ENCODE data around the gene ITGB5.
A peak's percentile ranks its signal among the peaks of the same experiment; 100 is the strongest.
"Not testable (repeated sequence)": the region's sequence is repeated elsewhere in the genome, so short reads cannot be mapped to it uniquely, and the experiment has no call there.

Gene ITGB5

DNA sequence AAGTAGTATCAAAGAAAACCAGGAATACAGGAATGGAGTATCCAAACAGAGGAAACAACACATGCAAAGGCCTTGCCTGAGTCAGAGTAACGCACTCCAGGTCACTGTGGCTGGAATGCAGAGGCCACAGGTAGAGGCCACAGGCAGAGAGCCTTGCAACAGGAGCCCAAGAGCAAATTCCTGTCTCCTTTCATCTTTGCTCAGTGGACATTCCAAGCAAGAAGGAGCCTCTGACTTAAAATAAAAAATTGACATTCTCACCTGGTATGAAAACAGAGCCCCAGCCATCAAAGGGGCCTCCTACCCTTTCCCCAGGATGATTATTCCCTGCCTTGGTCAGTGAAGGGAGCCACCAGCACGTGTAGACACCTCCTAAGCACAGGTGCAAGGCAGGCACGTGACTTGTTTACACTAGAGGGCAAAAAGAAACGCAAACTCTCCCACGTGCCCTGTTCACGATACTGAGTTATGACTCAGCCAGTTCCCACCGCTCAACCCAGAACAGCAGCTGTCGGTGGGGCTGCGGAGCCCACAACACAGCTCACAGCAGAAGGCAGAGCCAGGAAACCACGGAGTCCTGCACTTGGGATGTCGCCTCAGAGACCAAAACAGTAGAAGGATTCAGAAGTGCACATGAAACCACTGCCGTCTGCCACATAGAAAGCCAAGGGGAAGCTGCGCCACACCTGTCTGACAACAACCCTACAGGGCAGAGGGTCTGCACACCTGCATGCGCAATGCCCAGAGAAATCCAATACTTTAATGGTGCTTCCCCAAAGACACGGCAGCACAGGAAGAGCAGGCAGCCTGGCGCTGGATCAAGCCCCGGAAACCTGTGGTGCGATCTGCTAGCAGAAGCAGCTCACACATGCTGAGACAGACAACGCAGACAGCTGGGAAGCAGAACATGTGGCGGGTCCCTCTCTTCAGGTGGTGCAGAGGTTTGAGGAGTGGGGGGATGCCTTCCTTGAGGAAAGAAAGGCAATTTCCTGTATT is 52.1 kb downstream of the ITGB5 start:
- DNase-seq = peak; percentile 43

DNA sequence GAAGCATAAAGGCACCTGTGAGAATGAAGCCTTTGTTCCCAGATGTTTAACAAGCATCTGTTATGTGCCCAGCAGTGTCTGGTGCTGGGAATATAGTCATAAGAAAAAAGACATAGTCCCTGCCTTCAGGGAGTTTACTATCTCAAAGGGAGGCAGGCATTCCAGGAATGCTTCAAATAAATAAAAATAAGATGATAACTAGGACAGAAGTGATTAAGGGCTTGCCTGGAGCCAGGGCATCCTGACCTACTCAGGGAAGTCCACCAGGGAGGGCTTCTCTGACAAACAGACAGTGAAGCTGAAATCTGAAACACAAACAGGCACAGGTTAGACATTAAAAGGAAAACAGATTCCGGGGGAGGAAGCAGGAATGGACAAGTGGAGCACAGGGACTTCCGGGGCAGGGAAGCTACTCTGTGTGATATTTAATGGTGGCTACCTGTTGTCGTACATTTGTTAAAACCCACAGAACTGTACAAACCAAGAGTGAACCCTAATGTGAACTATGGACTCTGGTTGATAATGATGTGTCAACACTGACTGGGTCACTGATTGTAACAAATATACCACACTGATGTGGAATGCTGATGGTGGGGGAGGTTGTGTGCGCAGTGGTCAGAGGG is 53.3 kb downstream of the ITGB5 start:
- no peak for DNase-seq

DNA sequence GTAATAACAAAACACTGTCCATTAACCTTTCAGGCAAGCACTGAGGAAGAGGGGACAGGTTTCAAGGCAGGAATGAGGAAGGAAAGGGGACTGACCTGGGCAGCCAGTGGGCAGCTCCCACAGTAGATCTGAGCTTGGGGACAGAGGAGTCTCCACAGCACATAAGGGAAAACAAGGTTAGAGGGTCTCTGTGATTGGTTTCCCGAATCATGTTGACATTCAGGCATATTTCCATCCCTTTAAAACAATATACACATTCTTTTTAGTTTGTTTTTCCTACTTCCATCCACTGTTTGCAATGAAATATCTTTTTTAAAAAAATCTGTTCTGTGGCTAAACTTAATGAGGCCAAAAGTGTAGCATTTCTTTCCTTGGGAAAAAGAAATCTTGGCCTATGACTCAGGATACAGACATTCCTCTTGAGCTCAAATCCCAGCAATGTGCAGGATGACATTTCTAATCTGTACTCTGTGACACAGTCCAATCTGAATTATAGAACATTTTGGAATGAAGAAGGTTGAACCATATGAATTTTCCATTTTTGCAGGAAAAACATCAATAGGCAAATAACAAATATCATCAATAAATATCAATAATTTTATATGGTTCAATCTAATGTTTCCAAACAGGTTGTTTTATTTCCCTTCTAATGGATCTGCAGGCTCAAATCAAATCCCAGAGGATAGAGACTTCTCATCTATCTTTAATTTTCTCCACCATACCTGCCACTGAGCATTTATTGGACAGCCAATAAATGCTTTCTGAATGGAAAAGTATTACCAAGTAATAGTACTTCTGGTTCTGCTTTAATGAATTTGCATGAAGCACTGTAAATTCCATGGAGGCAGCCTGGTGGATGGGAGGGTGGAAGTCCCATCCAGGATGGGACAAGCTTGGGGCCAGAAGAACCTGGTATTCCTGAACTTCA is 54.1 kb downstream of the ITGB5 start:
- no peak for DNase-seq

DNA sequence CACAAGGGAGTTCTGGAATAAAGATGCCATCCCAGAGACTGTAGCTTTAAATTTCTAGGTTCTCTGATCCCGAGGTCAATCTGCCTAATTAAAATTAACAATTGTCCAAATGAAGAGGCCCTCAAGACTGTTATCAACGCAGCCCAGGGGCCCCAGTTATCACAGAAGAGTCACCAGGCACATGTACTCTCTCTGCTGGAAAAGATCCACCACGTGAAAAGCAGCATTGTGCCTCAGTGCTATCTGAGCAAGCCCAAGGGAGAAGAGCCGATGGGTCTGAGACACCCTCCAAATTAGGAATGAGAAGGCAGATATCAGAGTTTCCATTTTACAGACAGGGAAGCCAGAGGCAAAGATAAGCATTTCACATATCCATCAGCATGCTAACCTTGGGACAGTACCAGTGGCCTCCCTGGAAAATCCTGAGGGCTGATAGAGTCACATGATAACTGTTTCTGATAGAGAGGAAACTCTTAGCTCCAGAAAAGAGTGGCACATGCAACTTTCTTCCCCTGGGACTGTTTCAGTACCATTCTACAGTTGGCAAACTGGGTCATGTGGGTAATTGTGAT is 55.5 kb downstream of the ITGB5 start:
- no peak for DNase-seq

DNA sequence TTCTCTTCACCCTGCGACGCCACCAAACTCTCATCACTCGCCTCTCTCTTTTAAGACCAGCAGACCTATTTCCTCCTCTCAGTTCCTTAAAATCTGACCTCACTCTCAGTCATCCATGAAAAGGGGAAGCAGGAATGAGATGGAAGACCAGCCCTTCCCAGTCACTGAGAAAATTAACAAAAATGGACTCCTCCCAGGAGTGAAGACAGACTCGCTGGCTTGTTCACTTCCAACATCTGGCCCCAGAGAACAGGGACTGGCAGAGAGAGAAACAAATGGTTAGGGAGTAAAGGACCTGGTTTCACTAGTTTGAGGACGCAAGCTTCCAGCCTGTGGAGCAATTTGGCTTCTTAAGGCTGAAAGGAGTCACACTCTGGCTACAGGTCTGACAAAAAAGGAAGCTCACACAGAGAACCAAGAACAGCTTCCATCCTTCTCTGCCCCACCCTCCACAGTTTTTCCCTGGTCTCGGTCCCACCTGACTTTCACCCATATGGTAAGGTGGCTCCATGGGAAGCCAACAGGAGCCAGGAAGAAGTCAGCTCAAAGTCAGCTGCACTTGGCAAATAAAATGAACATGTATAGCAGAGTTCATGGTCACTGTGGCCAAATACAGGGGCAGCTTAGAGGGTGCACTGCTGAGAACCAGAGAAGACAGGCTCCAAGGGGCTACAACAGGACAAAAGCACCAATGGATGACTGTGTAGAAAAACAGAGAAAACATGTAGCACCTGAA is 57.2 kb downstream of the ITGB5 start:
- DNase-seq = no peak

DNA sequence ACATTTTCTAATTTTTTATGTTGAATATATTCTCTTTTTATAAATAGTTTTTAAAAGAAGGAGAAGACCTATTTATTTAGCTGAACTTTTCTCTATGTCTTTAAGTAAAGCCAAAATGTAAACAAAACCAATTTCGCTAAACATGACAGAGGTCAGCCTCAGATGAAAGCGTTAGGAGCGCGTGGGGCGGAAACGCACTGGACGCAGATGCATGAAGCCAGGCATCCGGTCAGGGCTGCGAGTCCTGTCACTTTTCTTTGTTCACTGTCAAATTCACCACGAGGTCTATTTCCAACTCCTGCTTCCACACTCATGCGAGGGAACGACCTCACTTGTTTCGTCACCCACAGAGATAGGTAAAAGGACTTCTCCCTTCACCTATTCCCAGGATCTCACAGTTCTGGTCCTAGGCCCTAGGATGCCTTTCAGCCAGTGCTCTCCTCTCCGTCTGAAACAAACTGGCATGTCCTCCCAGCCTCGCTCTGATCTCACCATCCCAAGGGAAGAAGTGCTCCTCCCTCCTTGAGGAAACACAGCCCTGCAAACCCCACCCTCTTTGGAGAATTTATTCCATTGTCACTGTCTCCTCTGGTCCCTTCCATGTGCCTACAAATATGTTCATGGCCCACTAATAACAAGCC is 57.9 kb downstream of the ITGB5 start:
- no peak for DNase-seq

DNA sequence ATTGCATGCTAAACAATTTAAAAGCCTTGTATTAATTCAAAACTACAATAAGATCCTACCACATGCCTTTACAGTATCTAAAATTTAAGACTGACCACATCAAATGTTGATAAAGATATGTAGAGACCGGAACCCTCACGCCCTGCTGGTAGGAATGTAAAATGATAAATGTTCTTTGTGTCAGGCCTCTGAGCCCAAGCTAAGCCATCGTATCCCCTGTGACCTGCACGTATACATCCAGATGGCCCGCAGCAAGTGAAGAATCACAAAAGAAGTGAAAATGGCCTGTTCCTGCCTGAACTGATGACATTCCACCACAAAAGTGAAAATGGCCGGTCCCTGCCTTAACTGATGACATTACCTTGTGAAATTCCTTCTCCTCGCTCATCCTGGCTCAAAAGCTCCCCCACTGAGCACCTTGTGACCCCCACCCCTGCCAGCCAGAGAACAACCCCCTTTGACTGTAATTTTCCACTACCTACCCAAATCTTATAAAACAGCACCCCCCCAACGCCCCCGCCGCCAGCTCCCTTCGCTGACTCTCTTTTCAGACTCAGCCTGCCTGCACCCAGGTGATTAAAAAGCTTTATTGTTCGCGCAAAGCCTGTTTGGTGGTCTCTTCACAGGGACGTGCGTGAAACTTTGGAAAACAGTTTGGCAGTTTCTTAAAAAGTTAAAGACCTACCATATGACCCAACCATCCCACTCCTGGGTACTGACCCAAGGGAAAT is 59.5 kb downstream of the ITGB5 start:
- DNase-seq = not testable (repeated sequence)

DNA sequence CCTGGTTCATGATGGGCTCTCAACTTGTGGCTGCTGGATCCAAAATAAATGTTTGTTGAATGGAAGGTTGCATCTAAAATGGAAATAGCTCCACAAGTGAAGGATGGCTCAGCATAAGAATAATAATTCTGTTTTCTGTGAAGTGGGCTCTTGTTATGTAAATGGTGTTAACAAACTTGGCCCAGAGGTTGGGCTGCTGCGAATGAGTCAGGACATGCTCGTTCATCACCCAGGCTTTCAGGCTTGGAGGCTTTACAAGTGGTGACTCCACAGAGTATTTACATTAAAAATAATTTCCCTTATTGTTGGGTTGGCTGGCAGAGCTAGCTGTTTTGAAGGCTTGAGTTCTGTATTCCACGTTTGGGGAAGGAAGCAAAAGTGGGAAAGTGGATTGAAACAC is 60.5 kb downstream of the ITGB5 start:
- DNase-seq = no peak

DNA sequence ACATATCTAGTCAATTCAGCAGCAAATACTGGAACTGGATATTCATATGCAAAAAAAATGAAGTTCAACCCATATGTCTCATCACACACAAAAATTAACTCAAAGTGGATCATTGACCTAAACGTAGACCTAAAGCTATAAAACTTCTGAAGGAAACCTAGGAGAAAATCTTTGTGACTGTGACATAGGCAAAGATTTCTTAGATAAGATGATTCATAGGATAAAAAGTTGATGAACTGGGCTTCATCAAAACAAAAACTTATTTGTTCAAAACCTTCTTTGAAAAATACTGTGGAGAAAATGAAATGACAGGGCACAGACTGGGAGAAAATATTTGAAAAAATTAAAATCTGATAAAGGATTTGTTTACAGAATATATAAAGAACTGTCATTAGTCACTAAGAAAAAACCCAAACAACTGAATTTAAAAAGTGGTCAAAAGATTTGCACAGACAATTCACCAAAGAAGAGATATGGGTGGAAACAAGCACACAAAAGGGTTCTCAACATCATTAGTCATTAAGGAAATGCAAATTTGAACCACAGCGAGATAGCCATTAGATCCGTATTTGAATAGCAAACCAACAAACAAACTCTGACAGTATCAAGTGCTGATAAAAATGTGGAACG is 62.8 kb downstream of the ITGB5 start:
- no peak for DNase-seq

DNA sequence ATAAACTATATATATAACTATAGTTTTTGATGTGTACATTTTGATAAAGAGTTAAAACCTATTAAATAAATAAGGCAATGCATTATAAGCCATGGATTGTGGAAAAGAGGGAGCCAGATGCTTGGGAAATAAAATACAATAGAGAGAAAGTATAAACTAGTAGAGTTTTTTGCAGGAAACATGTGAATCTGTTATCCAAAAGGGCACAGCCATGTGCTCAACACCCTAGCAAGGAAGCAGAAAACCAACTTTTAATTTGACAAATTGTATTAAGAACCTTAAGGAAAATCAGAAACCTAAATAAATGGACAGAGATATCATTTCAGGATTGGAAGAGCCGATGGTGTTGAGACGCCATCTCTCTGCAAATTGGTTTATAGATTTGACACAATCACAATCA is 63.5 kb downstream of the ITGB5 start:
- DNase-seq = no peak

DNA sequence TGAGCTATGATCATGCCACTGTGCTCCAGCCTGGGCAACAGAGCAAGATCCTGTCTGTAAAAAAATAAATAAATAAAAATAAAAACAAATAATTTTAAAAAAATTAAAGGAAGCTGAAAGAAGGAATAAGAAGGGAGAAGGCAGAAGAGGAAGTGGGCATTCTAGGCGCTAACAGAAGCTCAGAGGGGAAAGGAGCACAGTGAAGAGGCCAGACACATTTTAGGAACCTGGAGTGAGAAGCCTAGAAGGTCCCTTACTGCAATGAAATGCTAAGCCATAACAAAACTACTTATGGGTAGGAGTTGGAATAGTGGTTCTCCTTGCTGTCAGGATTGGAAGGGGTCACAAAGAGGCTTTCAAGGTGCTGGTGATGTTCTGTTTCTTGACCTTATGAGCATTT is 64.0 kb downstream of the ITGB5 start:
- DNase-seq = no peak

DNA sequence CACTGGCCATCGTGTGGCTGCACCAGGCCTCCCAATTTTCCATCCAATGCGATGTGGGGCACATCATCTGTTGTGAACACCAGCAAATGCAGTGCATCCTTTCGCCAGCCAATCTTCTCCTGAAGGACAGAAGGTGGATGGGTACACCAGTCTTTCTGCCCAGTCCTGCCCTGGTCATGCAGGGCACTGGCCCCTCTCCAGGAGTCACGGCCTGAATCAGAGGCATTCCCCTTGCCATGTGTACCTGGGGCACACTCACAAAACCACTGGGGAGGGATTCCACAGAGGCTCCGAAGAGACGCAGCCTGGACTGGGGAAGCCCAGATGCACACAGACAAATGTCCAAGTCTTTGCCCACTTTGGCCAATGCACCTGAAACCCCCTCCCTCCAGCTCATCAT is 65.8 kb downstream of the ITGB5 start:
- no peak for DNase-seq

DNA sequence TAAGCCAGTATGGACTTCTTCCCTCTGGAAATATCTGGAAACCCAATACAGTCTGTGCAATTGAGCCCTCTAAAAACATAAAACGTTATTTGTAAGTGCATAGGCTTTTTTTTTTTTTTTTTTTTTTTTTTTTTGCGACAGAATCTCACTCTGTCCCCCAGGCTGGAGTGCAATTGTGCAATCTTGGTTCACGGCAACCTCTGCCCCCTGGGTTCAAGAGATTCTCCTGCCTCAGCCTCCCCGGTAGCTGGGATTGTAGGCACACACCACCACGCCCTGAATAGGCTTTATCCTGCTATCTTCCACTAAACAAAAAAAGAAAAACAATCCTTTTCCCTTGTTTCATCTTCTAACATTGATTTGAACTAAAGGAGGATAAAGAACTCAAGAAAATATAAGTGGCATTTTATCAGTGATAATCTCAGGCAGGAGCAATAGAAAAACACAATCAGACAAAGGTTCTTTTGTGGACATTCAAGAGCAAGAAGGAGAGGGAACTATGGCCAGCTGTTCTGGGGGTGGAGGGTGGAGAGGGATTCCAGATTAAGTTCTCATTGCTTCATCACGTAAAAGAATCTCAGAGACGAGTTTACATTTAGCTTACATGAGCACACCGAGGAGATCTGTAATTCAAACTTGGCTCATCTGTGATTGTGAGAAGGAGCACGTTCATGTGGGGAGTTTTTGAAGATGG is 68.6 kb downstream of the ITGB5 start:
- no peak for DNase-seq

DNA sequence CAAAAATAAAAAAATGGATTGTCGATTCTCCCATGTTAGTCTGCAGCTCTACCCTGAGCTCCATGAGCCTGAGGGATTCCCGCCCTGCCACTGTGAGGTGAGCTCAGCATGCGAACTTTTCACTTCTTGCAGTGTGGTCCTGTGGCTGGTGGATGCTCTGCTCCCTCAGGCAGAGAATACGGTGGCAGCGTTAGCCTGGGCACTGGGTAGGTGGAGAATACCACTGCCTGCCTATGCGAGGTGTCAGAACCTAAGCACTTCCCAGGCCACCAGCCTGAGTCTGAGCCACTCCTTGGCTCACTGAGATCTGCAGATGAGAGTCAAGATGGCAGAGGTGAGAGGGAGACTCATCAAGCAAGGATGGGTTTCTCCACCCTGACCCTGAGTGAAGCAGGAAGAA is 70.1 kb downstream of the ITGB5 start:
- DNase-seq = no peak

DNA sequence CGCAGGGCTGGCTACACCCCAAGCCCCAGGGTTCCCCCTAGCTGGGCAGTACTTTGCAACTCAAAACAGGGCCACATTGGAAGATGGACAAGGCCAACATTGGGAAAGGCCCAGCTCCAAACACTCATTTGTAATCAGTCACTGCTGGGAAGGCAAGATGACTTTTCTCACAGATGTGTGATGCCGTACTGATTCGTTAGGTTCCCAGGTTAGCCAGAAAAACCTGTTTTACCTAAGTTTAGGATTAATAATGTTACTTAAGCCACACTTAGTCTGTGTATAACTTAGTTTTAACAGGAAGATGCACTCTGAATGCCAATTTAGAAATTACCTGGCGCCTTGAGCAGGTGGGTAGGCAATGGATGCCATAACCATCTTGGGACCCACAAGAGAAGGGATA is 71.0 kb downstream of the ITGB5 start:
- DNase-seq = no peak

DNA sequence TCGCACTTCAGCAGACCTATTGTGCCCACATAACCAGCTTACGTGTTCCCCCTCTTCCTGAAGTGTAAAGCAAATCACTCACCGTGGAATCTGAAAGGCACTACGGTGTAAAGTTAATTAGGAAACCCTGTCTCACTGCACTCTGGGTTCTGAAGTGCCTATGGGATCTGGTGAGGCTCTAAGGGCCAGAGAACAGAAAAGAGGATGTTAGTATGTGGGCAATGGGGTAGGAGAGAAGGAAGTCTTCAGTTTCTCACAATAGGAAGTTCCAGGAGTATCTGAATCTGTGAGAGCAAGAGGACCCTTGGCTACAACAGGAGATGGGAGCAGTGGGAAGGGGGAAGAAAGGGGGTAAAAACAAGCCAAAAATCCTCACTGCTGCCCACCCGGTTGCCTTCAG is 71.4 kb downstream of the ITGB5 start:
- no peak for DNase-seq

DNA sequence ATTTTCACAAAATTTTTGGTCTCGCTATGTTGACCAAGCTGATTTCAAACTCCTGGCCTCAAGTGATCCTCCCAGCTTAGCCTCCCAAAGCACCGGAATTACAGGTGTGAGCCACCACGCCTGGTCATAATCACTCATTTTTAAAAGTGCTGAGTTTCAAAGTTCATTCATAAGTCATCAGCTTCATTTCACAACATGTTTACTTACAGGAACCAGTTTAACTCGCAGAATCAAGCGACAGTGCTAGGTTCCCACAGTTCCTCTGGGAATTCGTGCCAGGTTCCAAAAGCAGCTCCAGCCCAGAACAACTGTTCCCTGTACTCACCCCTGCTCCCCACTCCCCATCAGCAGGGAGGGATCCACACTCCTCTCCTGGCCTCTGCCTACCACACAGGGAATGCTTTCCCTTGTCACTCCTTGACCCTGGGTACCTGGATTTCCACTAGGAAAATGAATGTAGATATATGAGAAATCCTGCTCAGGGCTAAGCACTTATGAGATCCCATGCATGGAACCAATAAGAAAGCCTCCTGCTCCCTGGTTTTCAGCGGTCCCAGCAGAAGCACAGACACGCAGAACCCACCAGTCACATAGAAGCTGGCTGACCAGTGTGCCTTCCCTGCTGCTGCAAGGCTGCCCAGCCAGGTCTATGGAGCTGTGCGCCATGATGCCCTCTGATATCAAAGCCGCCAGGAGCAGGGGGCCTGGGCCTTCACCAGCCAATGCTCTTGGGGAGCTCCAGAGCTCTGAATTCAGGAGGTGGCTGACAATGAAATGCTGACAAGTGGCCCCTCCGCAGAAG is 72.3 kb downstream of the ITGB5 start:
- no peak for DNase-seq

DNA sequence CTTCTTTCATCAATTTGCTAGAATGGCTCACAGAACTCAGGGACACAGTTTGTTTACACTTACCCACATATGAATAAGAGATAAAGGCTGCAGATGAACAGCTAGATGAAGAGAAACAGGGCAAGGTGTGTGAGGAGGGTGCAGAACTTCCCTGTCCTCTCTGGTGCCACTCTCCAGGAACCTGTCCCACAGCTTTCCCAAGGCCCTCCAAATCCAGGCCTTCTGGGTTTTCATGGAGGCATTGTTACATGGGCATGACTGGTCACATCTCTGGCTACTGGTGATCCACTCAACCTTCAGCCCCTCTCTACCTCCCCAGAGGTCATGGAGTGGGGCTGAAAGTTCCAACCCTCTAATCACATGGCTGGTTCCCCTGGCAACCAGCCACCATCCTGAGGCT is 73.6 kb downstream of the ITGB5 start:
- DNase-seq = no peak

Measured in activated CD4-positive, alpha-beta T cell treated with anti-CD3 and anti-CD28 coated beads for 1 hour (primary cell).